GM23338 (cell line): Measurements from ENCODE around the gene SPARC. TPM values are rescaled to one million over a fixed set of nuclear protein-coding genes. Genes with fewer than 3 reads are reported as not detected.

ENCODE experiments used
- ATAC-seq: fragments of 200-7000 bp; cut with Tn5 transposase; 3 replicates; pipeline ENCODE4 v1.9.1; 2020
- DNase-seq: peaks from one replicate; pipeline ENCODE4 v3.0.0-alpha.2; 2015; ENCODE audit warnings: low spot score
- H2AFZ ChIP-seq: fragments of 200-600 bp; sonication (generic); 2 replicates; pipeline ENCODE4 v1.8.0; 2016; ENCODE audit warnings: antibody characterized with exemption, mild to moderate bottlenecking, moderate library complexity
- H3F3A ChIP-seq: fragments of 200-600 bp; sonication (generic); replicated peaks from 2 replicates; pipeline ENCODE4 v1.8.0; 2017; ENCODE audit warnings: antibody characterized with exemption, mixed run types, low read depth
- H3K27ac ChIP-seq: fragments of 200-600 bp; sonication (generic); 2 replicates; pipeline ENCODE4 v1.6.1; 2016; ENCODE audit warnings: low read depth
- H3K27me3 ChIP-seq: fragments of 200-600 bp; sonication (generic); 2 replicates; pipeline ENCODE4 v1.8.0; 2016; ENCODE audit warnings: mild to moderate bottlenecking, mixed run types, moderate library complexity; ENCODE audit not compliant: insufficient read depth
- H3K36me3 ChIP-seq: fragments of 200-600 bp; sonication (generic); 2 replicates; pipeline ENCODE4 v1.8.0; 2016; ENCODE audit warnings: mild to moderate bottlenecking; ENCODE audit not compliant: insufficient read depth
- H3K4me1 ChIP-seq: fragments of 200-600 bp; sonication (generic); 2 replicates; pipeline ENCODE4 v1.8.0; 2016; ENCODE audit warnings: mild to moderate bottlenecking, moderate library complexity; ENCODE audit not compliant: insufficient read depth
- H3K4me2 ChIP-seq: fragments of 200-600 bp; sonication (generic); 2 replicates; pipeline ENCODE4 v1.7.1; 2017; ENCODE audit warnings: mixed run types
- H3K4me3 ChIP-seq: fragments of 200-600 bp; sonication (generic); 2 replicates; pipeline ENCODE4 v1.6.1; 2016; ENCODE audit warnings: mixed run types
- H3K79me2 ChIP-seq: fragments of 200-600 bp; sonication (generic); replicated peaks from 2 replicates; pipeline ENCODE4 v1.8.0; 2017; ENCODE audit warnings: mild to moderate bottlenecking; ENCODE audit not compliant: insufficient read depth
- H3K9me2 ChIP-seq: fragments of 200-600 bp; sonication (generic); 2 replicates; pipeline ENCODE4 v1.8.0; 2017; ENCODE audit not compliant: insufficient read depth
- H4K20me1 ChIP-seq: fragments of 200-600 bp; sonication (generic); replicated peaks from 2 replicates; pipeline ENCODE4 v1.8.0; 2017; ENCODE audit warnings: mild to moderate bottlenecking; ENCODE audit not compliant: insufficient read depth
- H3K27ac Mint-ChIP-seq: 2 replicates; pipeline ENCODE4 v1.8.0; 2020; ENCODE audit warnings: inconsistent platforms, mild to moderate bottlenecking, moderate library complexity, mixed read lengths
- H3K27me3 Mint-ChIP-seq: 3 replicates; pipeline ENCODE4 v1.8.0; 2022; ENCODE audit warnings: low read depth, mild to moderate bottlenecking, moderate library complexity, mixed read lengths, inconsistent platforms; ENCODE audit not compliant: insufficient read depth, poor library complexity
- H3K36me3 Mint-ChIP-seq: 3 replicates; pipeline ENCODE4 v1.8.0; 2021; ENCODE audit warnings: low read depth, mild to moderate bottlenecking, inconsistent platforms, moderate library complexity, mixed read lengths
- H3K4me1 Mint-ChIP-seq: 3 replicates; pipeline ENCODE4 v1.8.0; 2020; ENCODE audit warnings: mild to moderate bottlenecking, inconsistent platforms, mixed read lengths
- H3K4me3 Mint-ChIP-seq: 3 replicates; pipeline ENCODE4 v1.8.0; 2021; ENCODE audit warnings: moderate library complexity, mild to moderate bottlenecking, inconsistent platforms, mixed read lengths
- H3K9me3 Mint-ChIP-seq: 3 replicates; pipeline ENCODE4 v1.8.0; 2020; ENCODE audit warnings: moderate library complexity, mild to moderate bottlenecking, inconsistent platforms, mixed read lengths
- CREB1 ChIP-seq: fragments of 250-450 bp; sonication (Bioruptor Pico); IDR thresholded peaks from 2 replicates; pipeline ENCODE4 v1.5.0; 2020; ENCODE audit warnings: low read depth, mild to moderate bottlenecking, moderate library complexity
- ETS1 ChIP-seq: IDR thresholded peaks from 2 replicates; pipeline ENCODE4 v1.6.1; 2016; ENCODE audit warnings: antibody characterized with exemption
- EZH2 ChIP-seq: fragments of 200-600 bp; sonication (generic); IDR thresholded peaks from one replicate; pipeline ENCODE4 v1.8.0; 2017; ENCODE audit warnings: antibody characterized with exemption, mild to moderate bottlenecking, low read depth; ENCODE audit not compliant: unreplicated experiment
- JUNB ChIP-seq: IDR thresholded peaks from one replicate; pipeline ENCODE4 v1.6.1; 2016; ENCODE audit warnings: antibody characterized with exemption; ENCODE audit not compliant: unreplicated experiment
- NANOG ChIP-seq: IDR thresholded peaks from 2 replicates; pipeline ENCODE4 v1.6.1; 2016; ENCODE audit warnings: antibody characterized with exemption, borderline replicate concordance
- POLR2AphosphoS5 ChIP-seq: IDR thresholded peaks from 2 replicates; pipeline ENCODE4 v1.6.1; 2016; ENCODE audit warnings: antibody characterized with exemption, low read depth
- ZNF114 ChIP-seq: fragments of 250-450 bp; sonication (Bioruptor Pico); IDR thresholded peaks from 2 replicates; pipeline ENCODE4 v1.5.0; 2020; ENCODE audit warnings: mild to moderate bottlenecking, moderate library complexity
- ZNF331 ChIP-seq: fragments of 250-450 bp; sonication (Bioruptor Pico); IDR thresholded peaks from 2 replicates; pipeline ENCODE4 v1.5.0; 2020; ENCODE audit warnings: low read depth, mild to moderate bottlenecking, moderate library complexity
- polyA plus RNA-seq: library from polyadenylated mRNA; unstranded; fragments of >200 nt; fragmentation: Nextera tagmentation; extraction: Ambion mirVana; gene quantifications from 2 replicates; pipeline ENCODE4 v1.2.1, GENCODE V29; 2016
- total RNA-seq: library from RNA; depleted of rRNA; stranded (reverse); fragments of >200 nt; shearing (Covaris generic); gene quantifications from 2 replicates; pipeline ENCODE4 v1.2.3, GENCODE V29; 2014
- TF ChIP-seq, protein P1 (sequence below), 2 experiments: fragments of 200-600 bp in 1 of 2; sonication (generic) in 1 of 2; conservative IDR thresholded peaks; 2 replicates each; pipeline versions ENCODE4 v1.5.1 to v1.6.1; 2016 to 2017; ENCODE audit warnings: antibody characterized with exemption in 2 of 2, low read depth in 2 of 2, mild to moderate bottlenecking in 2 of 2, moderate library complexity in 1 of 2

Gene SPARC
- total and polyA plus RNA-seq, 2 experiments from 2014 or later: 218 to 225 TPM

DNA sequence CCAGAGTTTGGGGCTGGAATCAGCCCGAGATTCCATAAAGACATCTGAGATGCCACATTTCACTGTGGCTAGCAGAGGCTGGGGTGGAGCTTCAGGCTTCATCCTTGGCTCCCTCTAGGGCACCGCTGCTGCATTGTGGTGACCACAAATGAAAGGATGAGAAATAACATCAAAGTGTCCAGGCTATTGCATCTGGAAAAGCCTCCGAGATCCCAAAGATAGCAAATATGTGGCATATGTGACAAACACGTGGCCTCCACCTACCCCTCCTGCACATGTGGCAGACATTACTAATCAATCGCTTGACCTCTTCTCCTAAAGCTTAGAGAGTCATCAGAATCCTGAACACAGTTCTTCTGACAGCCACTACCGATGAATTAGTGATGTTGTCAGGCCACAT is 4.5 kb downstream of the SPARC start:
- Histone ChIP-seq H3K27me3 (no peaks in the 10 kb centered on the region), H2AFZ (no peak overlapping the region), H3K27ac (no peak overlapping the region), H3F3A (0 out of 2 replicates have a peak, but pooled peaks cover 5% of the 10 kb centered on the region), H3K9me2 (peaks cover 2% of the 10 kb centered on the region; the same call in 1 of the 2 replicates), H3K4me3 (no peak overlapping the region), H3K79me2 (peaks cover 37% of the 10 kb centered on the region), H4K20me1 (no peaks in the 10 kb centered on the region), H3K36me3 (no peaks in the 10 kb centered on the region), H3K4me1 (peaks cover 41% of the 10 kb centered on the region), H3K4me2 (no peak overlapping the region)
- ATAC-seq (no peak), DNase-seq (no peak)
- peaks cover 47% of the 10 kb centered on the region for H3K4me1 Mint-ChIP-seq
- TF ChIP-seq POLR2AphosphoS5: no peak
- no peak for TF ChIP-seq ZNF331 (CRISPR knock-in tag)
- TF ChIP-seq, protein P1, sequence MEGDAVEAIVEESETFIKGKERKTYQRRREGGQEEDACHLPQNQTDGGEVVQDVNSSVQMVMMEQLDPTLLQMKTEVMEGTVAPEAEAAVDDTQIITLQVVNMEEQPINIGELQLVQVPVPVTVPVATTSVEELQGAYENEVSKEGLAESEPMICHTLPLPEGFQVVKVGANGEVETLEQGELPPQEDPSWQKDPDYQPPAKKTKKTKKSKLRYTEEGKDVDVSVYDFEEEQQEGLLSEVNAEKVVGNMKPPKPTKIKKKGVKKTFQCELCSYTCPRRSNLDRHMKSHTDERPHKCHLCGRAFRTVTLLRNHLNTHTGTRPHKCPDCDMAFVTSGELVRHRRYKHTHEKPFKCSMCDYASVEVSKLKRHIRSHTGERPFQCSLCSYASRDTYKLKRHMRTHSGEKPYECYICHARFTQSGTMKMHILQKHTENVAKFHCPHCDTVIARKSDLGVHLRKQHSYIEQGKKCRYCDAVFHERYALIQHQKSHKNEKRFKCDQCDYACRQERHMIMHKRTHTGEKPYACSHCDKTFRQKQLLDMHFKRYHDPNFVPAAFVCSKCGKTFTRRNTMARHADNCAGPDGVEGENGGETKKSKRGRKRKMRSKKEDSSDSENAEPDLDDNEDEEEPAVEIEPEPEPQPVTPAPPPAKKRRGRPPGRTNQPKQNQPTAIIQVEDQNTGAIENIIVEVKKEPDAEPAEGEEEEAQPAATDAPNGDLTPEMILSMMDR (conservative IDR thresholded peaks at IDR 0.05; ENCODE audit: low read depth in 2 of 2): no peak
- TF ChIP-seq ETS1: no peak
- no peak overlapping the region for H3K4me3 Mint-ChIP-seq
- peaks cover 12% of the 10 kb centered on the region for H3K27me3 Mint-ChIP-seq
- no peaks in the 10 kb centered on the region for H3K9me3 Mint-ChIP-seq
- peaks cover 16% of the 10 kb centered on the region for H3K36me3 Mint-ChIP-seq
- no peak overlapping the region for H3K27ac Mint-ChIP-seq

DNA sequence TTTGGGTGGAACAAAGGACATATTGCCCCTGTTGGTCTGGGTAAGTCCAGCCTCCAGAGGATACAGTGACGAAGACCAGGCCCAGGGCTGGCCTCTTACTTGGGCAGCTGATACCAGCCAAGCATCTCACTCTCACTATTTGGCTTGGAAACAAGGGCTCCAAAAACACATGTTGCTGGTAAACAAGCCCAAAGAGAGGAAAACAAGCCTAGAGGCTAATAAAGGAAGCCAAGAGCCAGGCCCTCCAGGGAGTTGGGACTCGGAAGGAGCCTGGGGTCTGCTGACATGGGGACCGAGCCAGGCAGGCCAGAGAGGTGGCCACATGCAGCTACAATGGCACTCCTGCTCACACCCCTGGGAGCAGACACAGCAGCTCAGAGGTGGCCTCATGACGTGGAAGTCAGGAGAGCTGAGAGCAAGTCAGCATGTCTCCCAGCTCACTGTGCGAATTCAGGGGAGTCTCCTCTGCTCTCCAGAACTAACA is 5.7 kb downstream of the SPARC start:
- H3K27ac ChIP-seq: no peak overlapping the region
- H3K9me2 ChIP-seq: peaks cover 4% of the 10 kb centered on the region; the same call in 1 of the 2 replicates
- H3K79me2 ChIP-seq: peaks cover 36% of the 10 kb centered on the region
- no peaks in the 10 kb centered on the region for H3K36me3 ChIP-seq
- Mint-ChIP-seq H3K9me3 (no peaks in the 10 kb centered on the region), H3K27ac (no peak overlapping the region), H3K36me3 (peaks cover 16% of the 10 kb centered on the region), H3K4me1 (peaks cover 54% of the 10 kb centered on the region), H3K27me3 (peaks cover 13% of the 10 kb centered on the region), H3K4me3 (no peak overlapping the region)
- H3K4me1 ChIP-seq: peaks cover 44% of the 10 kb centered on the region
- no peak for ATAC-seq
- no peak overlapping the region for H2AFZ ChIP-seq
- DNase-seq: no peak
- H3F3A ChIP-seq: 0 out of 2 replicates have a peak, but pooled peaks cover 4% of the 10 kb centered on the region
- no peaks in the 10 kb centered on the region for H3K27me3 ChIP-seq
- H3K4me2 ChIP-seq: no peak overlapping the region
- no peaks in the 10 kb centered on the region for H4K20me1 ChIP-seq
- no peak overlapping the region for H3K4me3 ChIP-seq
- TF ChIP-seq POLR2AphosphoS5 (no peak), ETS1 (no peak), CREB1 (CRISPR knock-in tag) (no peak), NANOG (no peak), EZH2 (no peak), ZNF114 (CRISPR knock-in tag) (no peak), ZNF331 (CRISPR knock-in tag) (no peak), JUNB (no peak)
- TF ChIP-seq, protein P1 (conservative IDR thresholded peaks at IDR 0.05; ENCODE audit: low read depth in 2 of 2): no peak
